Superior temporal gyrus (tissue), 1 donor: ENCODE measurements around the gene EYA3.
A peak's percentile ranks its signal among the peaks of the same experiment; 100 is the strongest.
"Not testable (repeated sequence)": the region's sequence is repeated elsewhere in the genome, so short reads cannot be mapped to it uniquely, and the experiment has no call there.

Source experiments
- DNase-seq: peaks from one replicate; pipeline ENCODE4 v3.0.0-alpha.2; 2016; ENCODE audit errors: extremely low spot score

EYA3 gene

DNA sequence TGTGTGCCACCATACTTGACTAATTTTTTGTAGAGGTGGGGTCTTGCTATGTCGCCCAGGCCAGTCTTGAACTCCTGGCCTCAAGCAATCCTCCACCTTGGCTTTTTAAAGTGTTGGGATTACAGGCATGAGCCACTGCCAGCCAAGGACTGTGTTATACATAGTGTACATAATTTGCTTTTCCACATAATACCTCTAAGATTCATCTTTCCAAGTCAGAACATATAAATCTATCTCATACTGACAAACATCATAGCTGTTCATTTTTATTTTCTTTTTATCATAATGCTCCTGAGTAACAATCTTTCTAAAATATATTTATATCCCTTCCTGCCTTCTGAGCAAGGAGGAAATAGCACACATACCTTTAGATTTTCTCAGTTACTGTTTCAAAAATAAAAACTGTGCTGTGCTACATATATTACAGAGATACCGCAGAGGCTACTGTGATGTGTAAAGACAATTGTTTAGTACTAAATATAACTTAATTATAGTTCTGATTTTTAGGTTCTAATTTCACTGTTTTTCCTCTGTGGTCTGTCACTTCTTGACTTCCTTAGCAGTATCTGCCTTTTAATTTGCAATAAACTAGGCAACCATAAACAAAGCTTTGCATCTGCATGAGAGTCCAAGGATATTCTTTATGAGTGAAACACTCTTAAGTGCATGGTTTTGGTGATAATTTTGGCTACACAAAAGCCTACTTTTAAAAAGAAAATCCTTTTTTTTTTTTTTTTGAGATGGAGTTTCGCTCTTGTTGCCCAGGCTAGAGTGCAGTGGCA, 59.3 kb downstream of the EYA3 start:
- no peak for DNase-seq

DNA sequence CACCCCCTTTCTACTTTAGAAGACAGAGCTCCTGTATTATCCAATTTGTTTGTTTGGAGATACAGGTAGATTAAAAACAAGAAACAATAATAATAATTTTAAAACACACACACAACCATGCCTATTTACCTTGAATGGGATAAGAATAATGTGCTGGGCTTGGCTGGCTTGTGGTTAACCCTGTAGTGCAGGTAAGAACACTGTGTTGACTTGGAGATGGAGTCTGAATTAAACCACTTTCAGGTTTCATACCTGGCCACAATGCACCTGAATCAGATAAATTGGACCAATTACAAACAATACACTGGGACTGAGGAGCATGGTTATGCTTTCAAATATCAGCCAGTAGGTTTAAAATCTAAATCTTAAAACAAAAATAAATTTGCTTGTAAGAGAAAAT, 60.8 kb downstream of the EYA3 start:
- no peak for DNase-seq

GRCh38 chr1:28027238-28027637, 61.2 kb downstream of the EYA3 start:
- no peak for DNase-seq

DNA sequence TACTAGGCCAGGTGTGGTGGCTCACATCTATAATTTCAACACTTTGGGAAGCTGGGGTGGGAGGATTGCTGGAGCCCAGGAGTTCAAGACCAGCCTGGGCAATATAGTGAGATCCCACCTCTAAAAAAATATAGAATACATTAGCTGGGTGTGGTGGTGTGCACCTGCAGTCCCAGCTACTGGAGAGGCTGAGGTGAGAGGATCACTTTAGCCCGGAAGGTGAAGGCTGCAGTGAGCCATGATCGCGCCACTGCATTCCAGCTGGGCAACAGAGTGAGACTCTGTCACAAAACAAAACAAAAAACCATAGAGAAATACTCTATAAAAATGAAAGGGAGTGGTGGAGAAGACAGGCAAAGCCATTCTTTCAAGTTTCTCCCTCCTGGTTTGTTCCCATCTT, 62.1 kb downstream of the EYA3 start:
- DNase-seq: no peak

DNA sequence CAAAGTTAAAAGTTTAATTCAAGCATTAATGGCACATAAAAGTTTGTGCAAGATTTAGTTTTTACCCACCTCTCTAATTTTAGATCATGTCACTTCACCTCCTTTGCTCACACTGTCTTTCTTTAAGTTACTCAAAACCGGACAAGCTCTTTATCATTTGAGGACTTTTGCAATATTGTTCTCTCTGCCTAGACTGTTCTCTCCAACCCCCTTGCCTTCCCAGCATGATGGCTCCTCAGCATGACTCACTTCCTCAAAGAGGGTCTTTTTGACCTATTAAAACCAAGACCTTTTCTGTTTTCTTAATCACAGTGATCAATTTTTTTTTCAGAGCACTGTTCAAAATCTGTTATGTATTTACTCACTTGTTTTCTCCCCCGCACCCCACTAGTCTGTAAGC, 67.3 kb downstream of the EYA3 start:
- no peak for DNase-seq

DNA sequence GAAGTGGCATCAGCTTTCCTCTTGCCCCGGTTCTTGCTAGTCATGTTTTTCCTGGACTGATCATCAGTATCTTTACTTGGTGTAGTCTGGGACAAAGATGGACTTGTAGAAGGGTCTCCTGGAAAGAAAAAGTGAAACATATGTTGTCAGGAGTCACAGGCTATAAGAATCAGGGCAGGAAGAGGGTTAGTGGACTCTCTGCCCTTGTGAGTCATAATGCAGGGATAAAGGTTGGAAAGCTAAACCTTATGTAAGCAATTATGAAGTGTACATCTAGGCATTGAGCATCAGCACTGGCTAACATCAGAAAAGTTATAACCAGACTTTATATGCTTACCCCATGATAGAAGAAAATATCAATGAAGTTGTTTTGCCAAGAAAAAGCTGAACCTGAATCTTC, 77.4 kb downstream of the EYA3 start:
- no peak for DNase-seq

DNA sequence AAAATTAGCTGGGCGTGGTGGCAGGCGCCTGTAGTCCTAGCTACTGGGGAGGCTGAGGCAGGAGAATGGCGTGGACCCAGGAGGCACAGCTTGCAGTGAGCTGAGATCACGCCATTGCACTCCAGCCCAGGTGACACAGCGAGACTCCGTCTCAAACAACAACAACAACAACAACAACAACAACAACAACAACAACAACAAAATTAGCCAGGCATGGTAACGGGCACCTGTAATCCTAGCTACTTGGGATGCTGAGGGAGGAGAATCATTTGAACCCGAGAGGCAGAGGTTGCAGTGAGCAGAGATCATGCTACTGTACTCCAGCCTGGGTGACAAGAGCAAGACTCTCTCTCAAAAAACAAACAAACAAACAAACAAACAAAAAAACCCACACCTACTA, 85.3 kb downstream of the EYA3 start:
- not testable (repeated sequence) for DNase-seq

DNA sequence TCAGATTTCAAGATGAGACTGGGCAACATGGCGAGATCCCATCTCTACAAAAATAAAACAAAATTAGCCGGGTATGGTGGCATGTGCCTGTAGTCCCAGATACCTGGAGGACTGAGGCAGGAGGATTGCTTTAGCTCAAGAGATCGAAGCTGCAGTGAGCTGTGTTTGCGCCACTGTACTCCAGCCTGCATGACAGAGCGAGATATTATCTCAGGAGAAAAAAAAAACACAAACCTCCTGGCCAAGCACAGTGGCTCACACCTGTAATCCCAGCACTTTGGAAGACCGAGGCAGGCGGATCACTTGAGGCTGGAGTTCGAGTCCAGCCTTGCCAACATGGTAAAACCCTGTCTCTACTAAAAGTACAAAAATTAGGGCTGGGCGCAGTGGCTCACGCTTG, 85.8 kb downstream of the EYA3 start:
- no peak for DNase-seq

DNA sequence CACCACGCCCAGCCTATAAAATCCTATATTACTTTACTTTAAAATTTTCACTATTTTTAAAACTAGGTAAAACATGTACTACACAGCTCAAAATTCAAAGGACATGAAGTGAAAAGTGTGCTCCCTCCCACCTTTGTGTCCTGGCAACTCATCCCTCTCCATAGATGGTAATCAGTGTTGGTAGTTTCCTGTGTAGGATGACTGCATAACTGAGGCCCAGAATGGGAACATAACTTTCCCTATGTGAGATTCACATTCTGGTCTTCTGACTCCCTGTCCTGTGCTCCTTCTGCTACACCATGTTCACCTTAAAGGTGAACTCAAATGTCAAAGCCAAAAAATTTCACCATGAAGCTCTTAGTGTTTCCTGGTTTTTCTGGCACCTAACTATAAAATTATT, 89.4 kb downstream of the EYA3 start:
- no peak for DNase-seq

DNA sequence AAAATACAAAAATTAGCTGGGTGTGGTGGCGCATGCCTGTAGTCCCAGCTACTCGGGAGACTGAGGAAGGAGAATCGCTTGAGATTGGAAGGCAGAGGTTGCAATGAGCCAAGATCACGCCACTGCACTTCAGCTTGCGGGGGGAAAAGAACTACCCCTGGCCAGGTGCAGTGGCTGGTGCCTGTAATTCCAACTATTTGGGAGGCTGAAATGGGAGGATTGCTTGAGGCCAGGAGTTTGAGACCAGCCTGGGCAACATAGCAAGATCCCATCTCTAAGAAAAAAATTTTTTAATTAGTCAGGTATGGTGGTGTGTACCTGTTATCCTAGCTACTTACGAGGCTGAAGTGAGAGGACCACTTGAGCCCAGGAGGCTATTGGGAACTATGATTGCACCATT, 93.9 kb downstream of the EYA3 start:
- not testable (repeated sequence) for DNase-seq

DNA sequence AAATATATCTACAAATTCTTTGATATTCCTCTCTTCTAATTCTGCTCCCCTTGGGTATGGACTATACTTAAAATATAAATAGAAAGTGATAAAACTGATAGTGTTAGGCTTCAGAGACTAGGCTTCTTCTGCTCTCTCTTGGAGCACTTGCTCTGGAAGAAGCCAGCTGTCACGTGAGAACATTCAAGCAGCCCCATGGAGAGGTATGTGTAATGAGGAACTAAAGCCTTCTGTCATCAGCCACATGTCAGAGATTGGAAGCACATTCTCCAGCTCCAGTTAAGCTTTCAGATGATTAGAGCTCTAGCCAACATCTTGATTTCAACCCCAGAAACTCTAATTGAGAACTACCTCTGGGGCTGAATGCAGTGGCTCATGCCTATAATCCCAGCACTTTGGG, 94.3 kb downstream of the EYA3 start:
- no peak for DNase-seq

DNA sequence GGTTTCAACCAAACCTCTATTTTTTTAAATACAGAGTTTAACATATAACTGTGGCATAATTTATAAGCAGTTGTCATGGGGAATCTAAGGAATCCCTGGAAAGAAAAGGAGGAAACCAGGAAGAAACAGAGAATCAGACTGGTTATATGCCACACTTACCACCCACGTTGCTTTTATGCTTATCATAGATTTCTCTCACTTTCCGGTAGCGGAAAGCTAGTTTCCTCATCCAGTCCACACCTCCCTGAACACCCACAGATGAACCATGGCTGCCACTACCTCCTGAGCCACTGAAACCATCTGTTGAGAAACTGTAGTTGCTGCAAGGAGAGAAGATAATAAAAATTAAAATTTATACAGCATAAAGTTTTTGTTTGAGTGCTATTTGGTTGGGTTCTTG, 95.2 kb downstream of the EYA3 start:
- DNase-seq: peak; percentile 53

DNA sequence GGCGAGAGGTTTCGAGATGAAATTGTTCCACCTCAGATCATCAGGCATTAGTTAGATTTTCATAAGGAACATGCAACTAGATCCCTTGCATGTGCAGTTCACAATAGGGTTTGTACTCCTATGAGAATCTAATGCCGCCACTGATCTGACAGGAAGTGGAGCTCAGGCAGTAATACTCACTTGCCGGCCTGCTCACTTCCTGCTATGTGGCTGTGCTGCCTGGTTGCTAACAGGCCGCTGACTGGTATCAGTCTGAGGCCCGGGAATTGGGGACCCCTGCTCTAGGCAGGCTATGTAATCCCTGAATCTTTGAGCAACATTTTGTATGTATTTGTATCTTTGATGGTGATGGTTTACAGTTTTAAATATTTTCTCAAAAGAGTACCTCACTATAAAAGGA, 96.1 kb downstream of the EYA3 start:
- DNase-seq: no peak

DNA sequence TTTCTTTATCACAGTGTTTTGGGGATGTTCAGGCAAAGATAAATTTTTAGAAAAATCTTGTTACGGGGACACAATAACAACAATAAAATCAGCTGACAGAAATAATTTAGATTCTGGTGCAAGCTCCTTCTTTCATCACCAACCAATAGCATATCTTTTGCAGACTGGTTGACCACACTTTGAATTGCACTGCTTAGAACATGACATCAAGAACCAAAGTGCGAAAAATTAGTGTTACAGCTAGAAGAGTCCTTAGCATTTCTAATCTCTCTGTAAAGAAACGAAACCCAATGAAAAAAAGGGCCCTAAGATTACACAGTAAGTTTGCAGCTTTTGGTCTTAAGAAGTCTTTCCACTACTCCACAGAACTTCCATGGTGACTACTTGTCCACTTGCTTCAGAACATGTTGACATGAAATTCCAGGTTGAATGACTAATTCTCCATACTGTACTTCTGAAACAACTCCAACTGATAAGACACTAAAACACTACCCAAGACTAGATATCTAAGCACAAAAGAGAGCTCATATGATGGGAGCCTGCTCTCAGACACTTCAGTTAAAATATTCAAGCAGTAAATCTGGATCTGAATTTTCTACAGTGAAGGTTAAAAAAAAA, 97.4 kb downstream of the EYA3 start:
- no peak for DNase-seq

DNA sequence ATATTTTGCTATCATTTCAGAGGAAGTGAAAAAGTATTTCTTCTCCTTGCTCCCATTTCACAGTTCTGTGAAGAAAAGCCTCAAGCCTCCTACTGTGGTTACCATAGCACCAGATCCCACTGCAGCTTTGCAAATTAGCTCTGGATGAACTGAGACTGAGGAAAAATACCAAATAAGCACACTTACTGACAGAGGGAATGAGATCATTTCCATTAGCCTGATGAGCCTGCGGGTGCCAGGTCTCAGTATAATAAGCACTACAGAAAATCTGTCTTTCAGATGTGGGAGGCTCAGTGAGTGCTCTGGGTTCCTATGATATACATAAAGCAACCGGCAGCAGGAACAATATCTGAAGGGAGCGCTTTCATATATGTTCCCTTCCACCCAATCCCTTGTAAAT, 107.3 kb downstream of the EYA3 start:
- DNase-seq: peak; percentile 62

- DNase-seq: no peak
These were observed 108.1 kb downstream of the EYA3 start for GRCh38 chr1:27980216-27980845.

- DNase-seq: no peak
These were observed 108.6 kb downstream of the EYA3 start for GRCh38 chr1:27979859-27980201.

DNA sequence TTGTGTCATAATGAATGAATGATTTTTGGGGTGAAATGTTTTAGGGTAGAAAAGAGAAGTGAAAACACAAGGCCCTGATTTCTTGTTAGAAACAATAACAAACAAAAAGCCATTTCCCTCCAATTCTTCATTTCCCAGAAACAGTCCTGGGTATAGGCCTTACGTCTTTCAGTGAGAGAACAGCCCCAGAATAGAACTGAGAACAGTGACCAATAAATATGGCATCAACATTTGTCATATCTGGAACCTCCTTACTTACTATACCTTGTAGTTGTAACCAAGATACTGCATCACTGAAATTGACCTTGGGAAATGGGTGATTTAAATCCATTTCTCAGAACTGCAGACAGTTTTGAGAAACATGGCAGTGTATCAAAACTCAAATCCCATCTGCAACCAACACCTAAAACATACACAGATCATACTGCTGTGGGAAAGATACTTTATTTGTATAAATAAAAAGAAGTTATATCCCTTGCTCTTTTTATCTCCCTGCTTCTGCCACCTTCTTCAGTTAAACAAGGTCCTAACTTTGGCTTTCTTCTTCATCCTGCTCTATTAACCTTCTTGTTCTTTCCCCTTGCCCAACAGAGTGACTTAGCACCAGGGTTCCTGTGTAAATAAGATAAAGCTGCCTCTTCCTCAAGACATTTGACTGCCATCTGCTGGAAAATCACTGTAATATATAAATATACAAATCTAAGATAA, 109.1 kb downstream of the EYA3 start:
- DNase-seq: peak; percentile 86

DNA sequence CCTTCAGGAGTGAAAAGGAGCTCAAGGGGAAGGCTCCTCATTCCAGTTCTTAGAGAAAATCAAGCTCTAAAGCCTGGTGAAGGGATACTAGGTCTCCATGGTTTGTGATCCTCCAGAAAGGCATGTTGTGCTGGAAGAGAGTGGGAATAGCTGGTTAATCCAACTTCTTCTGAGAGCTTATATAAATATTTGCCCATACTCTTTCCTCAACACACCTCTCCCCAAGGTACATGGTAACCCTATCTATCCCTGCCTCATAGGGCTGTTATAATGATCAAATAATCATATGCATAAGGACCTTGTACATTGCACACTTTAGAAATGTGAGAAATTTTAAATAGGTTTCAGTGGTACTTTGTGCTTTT, 114.0 kb downstream of the EYA3 start:
- no peak for DNase-seq

GRCh38 chr1:27973771-27974416, 114.5 kb downstream of the EYA3 start:
- DNase-seq: peak; percentile 67

DNA sequence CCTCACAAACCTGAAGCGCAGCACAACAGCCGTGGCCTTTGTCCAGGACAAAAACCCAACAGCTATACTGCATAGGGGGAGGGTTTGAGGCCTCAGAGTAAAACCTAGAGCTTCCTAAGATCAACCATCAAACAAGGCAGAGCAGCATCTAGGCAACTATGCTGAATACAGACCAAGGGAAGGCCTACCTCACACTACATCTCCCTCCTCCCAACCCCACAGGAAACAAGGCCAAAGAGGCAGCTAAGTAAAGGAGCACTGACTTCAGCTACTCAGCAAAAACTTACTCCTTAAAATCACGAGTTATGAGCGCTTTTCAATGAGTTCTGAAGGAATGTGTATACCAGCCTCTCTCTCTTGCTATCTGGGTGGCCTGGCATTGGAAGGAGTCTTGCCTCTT, 116.3 kb downstream of the EYA3 start:
- no peak for DNase-seq

DNA sequence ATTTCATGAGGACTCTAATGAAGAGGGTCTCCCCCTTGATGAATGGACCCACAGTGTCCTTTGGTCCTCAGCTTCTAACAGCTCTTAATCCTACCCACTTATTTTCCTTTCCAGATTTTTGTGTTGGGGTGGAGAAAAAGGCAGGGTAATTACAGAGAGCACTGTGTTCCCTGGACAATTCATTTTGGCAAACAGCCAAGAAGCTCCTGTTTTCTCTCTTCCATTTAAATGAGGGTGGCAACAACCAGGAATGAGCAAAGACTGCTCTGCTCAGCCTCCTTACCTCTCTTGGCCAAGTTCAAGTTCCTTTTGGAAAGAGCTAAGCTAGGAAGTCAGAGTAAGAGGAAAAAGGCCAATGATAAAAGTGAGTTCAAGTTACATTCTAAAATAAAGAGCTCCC, 116.7 kb downstream of the EYA3 start:
- peak; percentile 68 for DNase-seq
